NCI-H2081 (cell line): ENCODE data around the gene MDM2.
"Not testable (repeated sequence)": the region's sequence is repeated elsewhere in the genome, so short reads cannot be mapped to it uniquely, and the experiment has no call there.

Experiments
- DNase-seq, 2 experiments: peaks; one replicate each; lab custom pipeline; 2025; lab: John Stamatoyannopoulos, UW

The MDM2 gene

DNA sequence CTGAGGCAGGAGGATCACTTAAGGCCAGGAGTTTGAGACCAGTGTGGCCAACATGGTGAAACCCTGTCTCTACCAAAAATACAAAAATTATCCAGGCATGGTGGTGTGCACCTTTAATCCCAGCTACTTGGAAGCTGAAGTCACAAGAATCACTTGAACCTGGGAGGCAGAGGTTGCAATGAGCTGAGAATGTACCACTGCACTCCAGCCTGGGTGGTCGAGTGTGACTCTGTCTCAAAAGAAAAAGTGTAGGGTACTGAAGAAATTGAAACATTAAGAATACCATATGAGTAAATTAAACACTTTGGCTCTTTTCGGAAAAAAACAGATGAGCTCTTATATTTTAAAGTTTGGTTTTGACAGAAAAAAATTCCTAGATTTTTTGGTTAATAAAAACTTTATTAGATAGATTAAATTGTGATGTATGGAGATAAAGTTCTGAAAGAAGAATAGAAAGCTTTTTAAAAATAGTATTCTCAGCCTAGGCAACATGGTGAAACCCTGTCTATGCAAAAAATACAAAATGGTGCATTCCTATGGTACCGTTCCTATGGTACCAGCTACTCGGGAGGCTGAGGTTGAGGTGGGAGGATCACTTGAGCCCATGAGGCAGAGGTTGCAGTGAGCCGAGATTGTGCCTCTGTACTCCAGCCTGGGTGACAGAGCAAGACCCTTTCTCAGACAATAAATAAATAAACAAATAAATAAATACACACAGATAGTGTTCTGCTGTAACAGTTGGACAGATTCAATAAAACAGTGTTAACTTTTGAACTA lies 20.1 kb downstream of the MDM2 start:
- no peak for DNase-seq

GRCh38 chr12:68828672-68829068 lies 20.7 kb downstream of the MDM2 start:
- DNase-seq, result no peak

- DNase-seq, result no peak
These were observed 23.3 kb downstream of the MDM2 start for GRCh38 chr12:68831272-68831671.

DNA sequence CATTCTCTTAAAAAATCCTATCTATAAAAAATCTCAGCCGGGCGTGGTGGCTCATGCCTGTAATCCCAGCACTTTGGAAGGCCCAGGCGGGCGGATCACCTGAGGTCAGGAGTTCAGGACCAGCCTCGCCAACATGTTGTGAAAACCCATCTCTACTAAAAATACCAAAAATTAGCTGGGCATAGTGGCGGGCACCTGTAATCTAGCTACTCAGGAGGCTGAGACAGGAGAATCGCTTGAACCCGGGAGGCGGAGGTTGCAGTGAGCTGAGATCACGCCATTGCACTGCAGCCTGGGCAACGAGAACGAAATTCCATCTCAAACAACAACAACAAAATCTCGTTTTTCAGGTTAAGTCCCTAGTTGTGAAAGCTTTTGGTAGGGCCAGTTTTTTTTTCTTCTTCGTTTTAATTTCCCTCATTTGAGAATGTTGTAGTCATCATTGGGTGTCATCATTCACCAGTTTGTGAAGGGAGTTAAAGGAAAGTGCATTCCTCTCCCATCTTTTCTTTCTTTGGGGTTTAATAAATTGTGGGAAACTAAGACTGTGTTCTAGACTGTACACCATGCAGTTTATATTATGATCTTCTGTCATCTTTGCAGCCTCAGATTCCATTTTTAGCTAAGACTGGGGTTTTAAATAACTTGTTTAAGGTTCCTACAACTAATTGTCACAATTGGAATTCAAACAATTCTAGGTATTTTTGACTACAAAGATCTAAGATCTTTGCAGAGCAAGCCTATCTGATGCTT lies 23.9 kb downstream of the MDM2 start:
- no peak for DNase-seq

GRCh38 chr12:68832504-68832867 lies 24.5 kb downstream of the MDM2 start:
- peak in 1 of 2 experiments; percentile 0 for DNase-seq

GRCh38 chr12:68833508-68833907 lies 25.5 kb downstream of the MDM2 start:
- no peak for DNase-seq

DNA sequence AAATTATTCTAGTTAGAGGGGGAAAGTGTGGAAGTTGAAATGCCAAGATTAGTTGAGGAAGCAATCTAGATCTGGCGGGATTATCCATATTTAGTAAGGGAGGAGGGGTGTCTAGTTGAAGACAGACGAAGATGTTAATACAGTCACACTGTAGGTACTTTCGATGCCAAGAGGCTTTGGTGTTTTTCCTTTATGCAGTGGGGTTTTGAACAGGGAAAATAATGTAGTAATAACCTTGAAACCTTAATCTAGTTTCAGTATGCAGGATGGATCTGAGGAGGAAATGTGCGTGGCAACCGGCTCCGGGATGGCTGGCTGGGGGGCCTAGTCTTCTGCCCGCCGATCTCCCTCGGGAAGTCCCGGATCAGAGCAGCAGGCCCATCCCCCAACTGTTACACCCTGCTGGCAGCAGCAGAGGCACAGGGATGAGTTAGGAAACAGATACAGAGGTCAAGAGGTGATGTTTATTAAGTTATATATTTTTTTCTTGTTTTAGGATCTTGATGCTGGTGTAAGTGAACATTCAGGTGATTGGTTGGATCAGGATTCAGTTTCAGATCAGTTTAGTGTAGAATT lies 27.4 kb downstream of the MDM2 start:
- no peak for DNase-seq

GRCh38 chr12:68837215-68837614 lies 29.2 kb downstream of the MDM2 start:
- DNase-seq, result no peak

GRCh38 chr12:68838046-68838886 lies 30.3 kb downstream of the MDM2 start:
- no peak for DNase-seq

GRCh38 chr12:68839183-68840147 lies 31.5 kb downstream of the MDM2 start:
- no peak for DNase-seq

DNA sequence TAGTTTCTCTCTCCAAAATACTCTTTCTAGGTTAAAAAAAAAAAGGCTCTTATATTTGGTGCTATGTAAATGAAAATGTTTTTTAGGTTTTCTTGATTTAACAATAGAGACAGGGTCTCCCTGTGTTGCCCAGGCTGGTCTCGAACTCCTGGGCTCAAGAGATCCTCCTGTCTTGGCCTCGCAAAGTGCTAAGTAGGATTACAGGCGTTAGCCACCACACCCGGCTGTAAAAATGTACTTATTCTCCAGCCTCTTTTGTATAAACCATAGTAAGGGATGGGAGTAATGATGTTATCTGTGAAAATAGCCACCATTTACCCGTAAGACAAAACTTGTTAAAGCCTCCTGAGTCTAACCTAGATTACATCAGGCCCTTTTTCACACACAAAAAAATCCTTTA lies 33.2 kb downstream of the MDM2 start:
- not testable (repeated sequence) for DNase-seq

GRCh38 chr12:68841717-68842116 lies 33.7 kb downstream of the MDM2 start:
- no peak for DNase-seq

DNA sequence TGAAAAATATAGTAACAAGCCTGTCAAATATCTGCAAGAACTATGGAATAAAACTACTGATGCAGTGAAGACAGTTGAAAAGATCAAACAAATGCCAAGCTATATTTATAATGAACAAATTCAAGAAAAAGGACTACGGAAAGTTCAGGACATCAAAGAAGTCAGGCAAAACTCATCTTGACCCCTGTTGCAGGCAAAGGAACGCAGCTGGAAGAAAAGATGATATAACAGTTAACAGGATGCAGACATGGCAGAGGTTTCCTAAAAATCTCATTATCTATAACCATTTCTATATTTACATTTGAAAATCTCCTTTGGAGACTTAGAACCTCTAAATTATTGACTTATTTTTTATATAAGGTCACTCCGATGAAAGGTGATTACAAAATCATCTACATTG lies 34.1 kb downstream of the MDM2 start:
- DNase-seq, result no peak

- no peak for DNase-seq
These were observed 35.0 kb downstream of the MDM2 start for GRCh38 chr12:68842784-68843567.

DNA sequence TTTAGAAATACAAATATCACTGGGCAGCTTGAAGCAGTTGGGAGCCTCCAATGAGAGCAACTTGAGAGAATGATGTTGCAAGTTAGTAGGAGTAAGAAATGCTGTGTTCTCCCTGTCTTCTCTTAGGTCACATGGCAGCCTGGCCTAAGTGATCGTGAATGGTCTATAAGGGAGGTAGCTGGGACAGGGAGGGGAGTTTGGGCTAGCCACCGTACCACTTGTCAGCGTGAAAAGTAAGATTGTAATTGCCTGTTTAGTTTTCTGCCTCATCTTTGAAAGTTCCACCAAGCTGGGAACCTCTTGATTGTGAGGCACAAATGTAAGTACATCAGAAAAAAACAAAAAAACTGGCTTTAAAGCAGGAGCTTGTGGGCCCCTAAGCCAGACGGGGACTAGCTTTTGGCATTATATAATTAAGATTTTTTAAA lies 36.4 kb downstream of the MDM2 start:
- no peak for DNase-seq

DNA sequence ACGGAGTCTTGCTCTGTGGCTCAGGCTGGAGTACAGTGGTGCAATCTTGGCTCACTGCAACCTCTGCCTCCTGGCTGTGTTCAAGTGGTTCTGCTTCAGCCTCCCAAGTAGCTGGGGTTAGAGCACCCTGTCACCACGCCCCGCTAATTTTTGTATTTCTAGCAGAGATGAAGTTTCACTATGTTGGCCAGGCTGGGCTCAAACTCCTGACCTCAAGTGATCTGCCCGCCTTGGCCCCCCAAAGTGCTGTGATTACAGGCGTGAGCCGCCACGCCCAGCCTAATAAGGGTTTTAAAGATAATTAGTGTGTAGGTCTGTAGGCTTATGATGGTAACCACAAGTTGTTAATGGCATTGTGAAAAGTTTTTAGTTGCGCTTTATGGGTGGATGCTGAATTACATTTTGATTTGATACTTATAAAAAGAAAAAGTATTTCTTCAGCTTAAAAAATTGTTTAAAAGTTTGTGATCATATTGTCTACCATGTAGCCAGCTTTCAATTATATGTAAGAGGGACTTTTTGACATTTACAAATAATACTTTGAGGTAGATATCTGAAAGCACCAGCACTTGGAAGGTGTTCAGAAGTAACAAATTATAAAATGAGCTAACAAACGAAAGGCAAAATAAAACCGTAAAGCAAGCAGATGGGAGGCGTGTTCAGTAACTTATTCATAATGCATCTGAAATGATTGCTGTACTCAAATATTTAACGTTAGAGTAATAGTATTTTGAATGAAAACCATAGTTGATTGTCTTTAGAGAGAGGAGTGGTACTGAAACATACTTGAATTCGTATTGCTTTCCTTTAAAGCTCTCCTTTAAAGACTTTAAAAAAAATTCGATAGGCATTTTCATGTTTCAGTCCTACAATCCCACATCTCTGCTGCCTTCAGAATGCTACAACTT lies 37.1 kb downstream of the MDM2 start:
- no peak for DNase-seq

- no peak for DNase-seq
These were observed 38.8 kb downstream of the MDM2 start for GRCh38 chr12:68846811-68847210.

GRCh38 chr12:68850390-68850789 lies 42.4 kb downstream of the MDM2 start:
- no peak for DNase-seq
